COR-L47 (cell line): ENCODE data around the gene ZBTB2.
"Not testable (repeated sequence)": the region's sequence is repeated elsewhere in the genome, so short reads cannot be mapped to it uniquely, and the experiment has no call there.

Source experiments
- DNase-seq: peaks from one replicate; lab custom pipeline; 2025; lab: John Stamatoyannopoulos, UW

ZBTB2 gene

GRCh38 chr6:151326116-151326825, 65.1 kb downstream of the ZBTB2 start:
- DNase-seq = no peak

GRCh38 chr6:151325075-151326050, 66.0 kb downstream of the ZBTB2 start:
- DNase-seq = peak; percentile 30

GRCh38 chr6:151324488-151324825, 66.9 kb downstream of the ZBTB2 start:
- DNase-seq = no peak

GRCh38 chr6:151323791-151324487, 67.4 kb downstream of the ZBTB2 start:
- DNase-seq = peak; percentile 59

- DNase-seq = no peak
These were observed 68.8 kb downstream of the ZBTB2 start for GRCh38 chr6:151322570-151322969.

GRCh38 chr6:151321438-151321837, 69.9 kb downstream of the ZBTB2 start:
- DNase-seq = no peak

GRCh38 chr6:151320140-151320539, 71.2 kb downstream of the ZBTB2 start:
- no peak for DNase-seq

- no peak for DNase-seq
These were observed 73.4 kb downstream of the ZBTB2 start for GRCh38 chr6:151317995-151318365.

- no peak for DNase-seq
These were observed 74.0 kb downstream of the ZBTB2 start for GRCh38 chr6:151317103-151317994.

GRCh38 chr6:151315661-151316060, 75.7 kb downstream of the ZBTB2 start:
- DNase-seq = not testable (repeated sequence)
